A204.1 (cell line): ENCODE measurements around the gene ZSCAN25.
"Not testable (repeated sequence)": the region's sequence is repeated elsewhere in the genome, so short reads cannot be mapped to it uniquely, and the experiment has no call there.

Experiments used
- FAIRE-seq: peaks from 2 replicates; lab custom pipeline; 2012; peaks lifted over from hg19 to GRCh38; lab: Jason Lieb, UNC

Gene ZSCAN25

GRCh38 chr7:99651290-99651689, 34.5 kb downstream of the ZSCAN25 start:
- FAIRE-seq: no peak

GRCh38 chr7:99652671-99653070, 35.9 kb downstream of the ZSCAN25 start:
- FAIRE-seq: no peak

GRCh38 chr7:99653269-99653668, 36.5 kb downstream of the ZSCAN25 start:
- FAIRE-seq: not testable (repeated sequence)

- no peak for FAIRE-seq
Measured at GRCh38 chr7:99653754-99654153, 37.0 kb downstream of the ZSCAN25 start.

- not testable (repeated sequence) for FAIRE-seq
Measured at GRCh38 chr7:99654626-99655025, 37.9 kb downstream of the ZSCAN25 start.

GRCh38 chr7:99657879-99658278, 41.1 kb downstream of the ZSCAN25 start:
- not testable (repeated sequence) for FAIRE-seq

- no peak for FAIRE-seq
Measured at GRCh38 chr7:99665312-99666012, 48.7 kb downstream of the ZSCAN25 start.

- no peak for FAIRE-seq
Measured at GRCh38 chr7:99666013-99666395, 49.3 kb downstream of the ZSCAN25 start.

- no peak for FAIRE-seq
Measured at GRCh38 chr7:99667179-99667578, 50.4 kb downstream of the ZSCAN25 start.

GRCh38 chr7:99668541-99668940, 51.8 kb downstream of the ZSCAN25 start:
- no peak for FAIRE-seq

GRCh38 chr7:99669782-99670181, 53.0 kb downstream of the ZSCAN25 start:
- FAIRE-seq: no peak

GRCh38 chr7:99672573-99672972, 55.8 kb downstream of the ZSCAN25 start:
- FAIRE-seq: no peak

- FAIRE-seq: no peak
Measured at GRCh38 chr7:99674995-99675742, 58.4 kb downstream of the ZSCAN25 start.

GRCh38 chr7:99677013-99677647, 60.4 kb downstream of the ZSCAN25 start:
- FAIRE-seq: no peak

GRCh38 chr7:99677648-99678045, 60.9 kb downstream of the ZSCAN25 start:
- no peak for FAIRE-seq

GRCh38 chr7:99679032-99679399, 62.3 kb downstream of the ZSCAN25 start:
- no peak for FAIRE-seq

GRCh38 chr7:99679400-99680191, 62.9 kb downstream of the ZSCAN25 start, which contains the start of gene CYP3A5:
Gene CYP3A5 (minus strand): TSS chr7:99679996. CDS start chr7:99679896, 100 bp downstream.
- FAIRE-seq: no peak
